Measurements from ENCODE around the gene LDB2.

DNA sequence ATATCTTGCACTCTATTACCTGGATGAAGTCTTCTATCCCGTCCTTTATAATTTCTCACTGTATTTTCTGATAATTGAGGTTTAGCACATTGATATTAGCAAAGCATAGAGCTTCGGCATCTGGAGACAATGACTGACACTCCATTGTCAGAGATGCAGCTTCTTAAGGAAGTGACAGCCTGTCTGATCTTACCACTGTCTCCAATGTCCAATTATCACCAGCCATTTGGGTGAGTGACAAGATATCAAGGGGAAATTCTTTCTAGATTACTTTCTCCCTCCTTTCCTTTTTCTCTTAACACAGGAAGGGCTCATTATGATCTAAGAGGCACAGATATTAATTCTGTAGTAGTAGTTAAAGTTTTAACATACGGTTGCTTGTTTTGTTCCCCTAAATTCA is 86.4 kb downstream of the LDB2 start:
- TF ChIP-seq, protein P1, sequence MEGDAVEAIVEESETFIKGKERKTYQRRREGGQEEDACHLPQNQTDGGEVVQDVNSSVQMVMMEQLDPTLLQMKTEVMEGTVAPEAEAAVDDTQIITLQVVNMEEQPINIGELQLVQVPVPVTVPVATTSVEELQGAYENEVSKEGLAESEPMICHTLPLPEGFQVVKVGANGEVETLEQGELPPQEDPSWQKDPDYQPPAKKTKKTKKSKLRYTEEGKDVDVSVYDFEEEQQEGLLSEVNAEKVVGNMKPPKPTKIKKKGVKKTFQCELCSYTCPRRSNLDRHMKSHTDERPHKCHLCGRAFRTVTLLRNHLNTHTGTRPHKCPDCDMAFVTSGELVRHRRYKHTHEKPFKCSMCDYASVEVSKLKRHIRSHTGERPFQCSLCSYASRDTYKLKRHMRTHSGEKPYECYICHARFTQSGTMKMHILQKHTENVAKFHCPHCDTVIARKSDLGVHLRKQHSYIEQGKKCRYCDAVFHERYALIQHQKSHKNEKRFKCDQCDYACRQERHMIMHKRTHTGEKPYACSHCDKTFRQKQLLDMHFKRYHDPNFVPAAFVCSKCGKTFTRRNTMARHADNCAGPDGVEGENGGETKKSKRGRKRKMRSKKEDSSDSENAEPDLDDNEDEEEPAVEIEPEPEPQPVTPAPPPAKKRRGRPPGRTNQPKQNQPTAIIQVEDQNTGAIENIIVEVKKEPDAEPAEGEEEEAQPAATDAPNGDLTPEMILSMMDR (IDR thresholded peaks at IDR 0.05; ENCODE audit: low read length) = no peak
- no peak for TF ChIP-seq EZH2 (IDR thresholded peaks at IDR 0.05; ENCODE audit: borderline replicate concordance, low read length)

All from OCI-LY1 (cell line).